Fibroblast of skin of back (primary cell): ENCODE results near the gene TRPC1.

Source experiments
- DNase-seq: peaks from one replicate; pipeline ENCODE4 v3.0.0-alpha.2; 2013

Gene TRPC1

GRCh38 chr3:142844339-142844977 is 120.6 kb downstream of the TRPC1 start:
- DNase-seq, result peak; percentile 50

GRCh38 chr3:142846779-142847577 is 123.1 kb downstream of the TRPC1 start:
- DNase-seq, result no peak

- DNase-seq, result no peak
Measured at GRCh38 chr3:142849148-142849547, 125.3 kb downstream of the TRPC1 start.

GRCh38 chr3:142850395-142851023 is 126.7 kb downstream of the TRPC1 start:
- peak; percentile 84 for DNase-seq

GRCh38 chr3:142852009-142852408 is 128.2 kb downstream of the TRPC1 start:
- DNase-seq, result no peak

- peak; percentile 74 for DNase-seq
Measured at GRCh38 chr3:142853270-142854168, 129.7 kb downstream of the TRPC1 start.

- no peak for DNase-seq
Measured at GRCh38 chr3:142857056-142857455, 133.2 kb downstream of the TRPC1 start.
